HEK293T (cell line): Measurements from ENCODE around the gene PHEX.

Experiments used
- CTCF ChIA-PET: fragments of 350-600 bp; formaldehyde crosslinking; extraction: SDS; loops from one replicate; lab custom pipeline; 2021; ENCODE audit warnings: antibody characterized with exemption, inconsistent platforms; lab: Yijun Ruan, JAX
- POLR2A ChIA-PET: fragments of 350-600 bp; formaldehyde crosslinking; extraction: SDS; loops from one replicate; lab custom pipeline; 2020; ENCODE audit warnings: antibody characterized with exemption, inconsistent platforms; lab: Yijun Ruan, JAX
- DNase-seq: peaks from one replicate; pipeline ENCODE4 v3.0.0; 2012; ENCODE audit warnings: mixed read lengths; ENCODE audit errors: extremely low spot score
- ARNT ChIP-seq: fragments of 450-650 bp; IDR thresholded peaks from 2 replicates; pipeline ENCODE4 v1.6.1; 2017; ENCODE audit warnings: mild to moderate bottlenecking
- BHLHE40 ChIP-seq: fragments of 450-650 bp; IDR thresholded peaks from 2 replicates; pipeline ENCODE4 v1.6.1; 2016; ENCODE audit warnings: mild to moderate bottlenecking, moderate library complexity, borderline replicate concordance
- CTBP1 ChIP-seq: fragments of 450-650 bp; IDR thresholded peaks from 2 replicates; pipeline ENCODE4 v1.6.1; 2016; ENCODE audit warnings: borderline replicate concordance
- ELF4 ChIP-seq: fragments of 450-650 bp; IDR thresholded peaks from 2 replicates; pipeline ENCODE4 v1.6.1; 2017; ENCODE audit warnings: antibody characterized with exemption
- FOXA1 ChIP-seq: fragments of 450-650 bp; IDR thresholded peaks from 2 replicates; pipeline ENCODE4 v1.6.1; 2016; ENCODE audit warnings: mild to moderate bottlenecking
- FOXK2 ChIP-seq: fragments of 450-650 bp; IDR thresholded peaks from 2 replicates; pipeline ENCODE4 v1.6.1; 2016; ENCODE audit warnings: mild to moderate bottlenecking
- FOXM1 ChIP-seq: fragments of 450-650 bp; IDR thresholded peaks from 2 replicates; pipeline ENCODE4 v1.6.1; 2017; ENCODE audit warnings: mild to moderate bottlenecking, borderline replicate concordance
- HDGF ChIP-seq: fragments of 450-650 bp; IDR thresholded peaks from 2 replicates; pipeline ENCODE4 v1.6.1; 2017; ENCODE audit warnings: antibody characterized with exemption, borderline replicate concordance
- L3MBTL2 ChIP-seq: fragments of 450-650 bp; conservative IDR thresholded peaks from 2 replicates; pipeline ENCODE4 v1.6.1; 2016; ENCODE audit warnings: mild to moderate bottlenecking
- LEF1 ChIP-seq: fragments of 450-650 bp; IDR thresholded peaks from 2 replicates; pipeline ENCODE4 v1.6.1; 2017; ENCODE audit warnings: mild to moderate bottlenecking, borderline replicate concordance
- NFRKB ChIP-seq: fragments of 450-650 bp; IDR thresholded peaks from 2 replicates; pipeline ENCODE4 v1.6.1; 2016; ENCODE audit warnings: mild to moderate bottlenecking, moderate library complexity
- PKNOX1 ChIP-seq: fragments of 450-650 bp; IDR thresholded peaks from 2 replicates; pipeline ENCODE4 v1.6.1; 2016
- SP1 ChIP-seq: fragments of 450-650 bp; IDR thresholded peaks from 2 replicates; pipeline ENCODE4 v1.6.1; 2017
- SUZ12 ChIP-seq: fragments of 450-650 bp; IDR thresholded peaks from 2 replicates; pipeline ENCODE4 v1.6.1; 2016; ENCODE audit warnings: mild to moderate bottlenecking
- TARDBP ChIP-seq: fragments of 450-650 bp; IDR thresholded peaks from 2 replicates; pipeline ENCODE4 v1.6.1; 2016
- ZNF384 ChIP-seq: fragments of 450-650 bp; IDR thresholded peaks from 2 replicates; pipeline ENCODE4 v1.6.1; 2016

PHEX gene

GRCh38 chrX:22025751-22026150 is 6.4 kb upstream of the PHEX start:
- TF ChIP-seq ELF4, result no peak
- no peak for TF ChIP-seq ARNT
- TF ChIP-seq FOXM1, result no peak
- TF ChIP-seq SP1, result no peak
- no peak for TF ChIP-seq PKNOX1
- TF ChIP-seq FOXK2, result no peak
- no peak for TF ChIP-seq LEF1
- TF ChIP-seq L3MBTL2, result no peak
- no peak for TF ChIP-seq FOXA1
- no peak for TF ChIP-seq HDGF
- TF ChIP-seq TARDBP, result no peak
- TF ChIP-seq CTBP1, result no peak
- TF ChIP-seq SUZ12, result no peak
- no peak for TF ChIP-seq ZNF384
- TF ChIP-seq NFRKB, result no peak
- TF ChIP-seq BHLHE40, result no peak
- ChIA-PET CTCF (no interaction called here), POLR2A (no interaction called here)
- DNase-seq, result no peak

GRCh38 chrX:22026731-22027130 is 5.4 kb upstream of the PHEX start:
- DNase-seq, result no peak
- ChIA-PET POLR2A (no interaction called here), CTCF (interaction anchor here (0.6 kb wide), 1 partner anchor 335 kb away, joined by 3 read pairs; no protein-coding TSS in a partner anchor)
- TF ChIP-seq LEF1 (no peak), SP1 (no peak), FOXK2 (no peak), SUZ12 (no peak), BHLHE40 (no peak), FOXA1 (no peak)

GRCh38 chrX:22032506-22032905 is 381 bp downstream of the PHEX start:
- POLR2A ChIA-PET, result no interaction called here
- CTCF ChIA-PET, result no interaction called here
- no peak for TF ChIP-seq LEF1

GRCh38 chrX:22033818-22034217 is 1.7 kb downstream of the PHEX start:
- ChIA-PET POLR2A (no interaction called here), CTCF (no interaction called here)
- DNase-seq, result no peak
- TF ChIP-seq HDGF (no peak), BHLHE40 (no peak), SUZ12 (no peak), LEF1 (no peak), L3MBTL2 (no peak), ELF4 (no peak), FOXK2 (no peak), ZNF384 (no peak), NFRKB (no peak), SP1 (no peak), ARNT (no peak), FOXM1 (no peak), CTBP1 (no peak), FOXA1 (no peak), PKNOX1 (no peak), TARDBP (no peak)

More at GRCh38 chrX:22032506-22032905, 381 bp downstream of the PHEX start:
- no peak for DNase-seq

- POLR2A ChIA-PET, result no interaction called here
- DNase-seq, result no peak
- TF ChIP-seq ARNT (no peak), SP1 (no peak), BHLHE40 (no peak), PKNOX1 (no peak), L3MBTL2 (no peak), CTBP1 (no peak), ELF4 (no peak), FOXK2 (no peak), LEF1 (no peak), SUZ12 (no peak), HDGF (no peak)
- CTCF ChIA-PET, result no interaction called here
These were observed 3.1 kb downstream of the PHEX start for GRCh38 chrX:22035236-22035635.

- ChIA-PET POLR2A (no interaction called here), CTCF (interaction anchor here (1.5 kb wide), 1 partner anchor 52 kb away, joined by 3 read pairs; no protein-coding TSS in a partner anchor)
- no peak for DNase-seq
- TF ChIP-seq FOXM1, result no peak
- TF ChIP-seq PKNOX1, result no peak
- TF ChIP-seq FOXK2, result no peak
- no peak for TF ChIP-seq FOXA1
- no peak for TF ChIP-seq LEF1
- no peak for TF ChIP-seq ELF4
- no peak for TF ChIP-seq L3MBTL2
- no peak for TF ChIP-seq NFRKB
- no peak for TF ChIP-seq ZNF384
- TF ChIP-seq BHLHE40, result no peak
- no peak for TF ChIP-seq HDGF
- TF ChIP-seq ARNT, result no peak
These were observed 5.1 kb downstream of the PHEX start for GRCh38 chrX:22037225-22037624.
